AG04450 (cell line): ENCODE data around the gene IQGAP3. TPM values are rescaled to one million over a fixed set of nuclear protein-coding genes. Genes with fewer than 3 reads are reported as not detected.

ENCODE experiments used
- CTCF ChIA-PET: fragments of 300-600, 350-600 bp; formaldehyde crosslinking; extraction: SDS; loops from one replicate; lab custom pipeline; 2022; ENCODE audit warnings: antibody characterized with exemption, inconsistent platforms; lab: Charles Lee
- POLR2A ChIA-PET: fragments of 350-600 bp; formaldehyde crosslinking; extraction: SDS; loops from one replicate; lab custom pipeline; 2021; ENCODE audit warnings: antibody characterized with exemption, inconsistent platforms; lab: Yijun Ruan, JAX
- DNase-seq: peaks from one replicate; pipeline ENCODE4 v3.0.0-alpha.2; 2011; ENCODE audit warnings: low read depth, low spot score
- H3K27ac ChIP-seq: one replicate; pipeline ENCODE4 v1.5.1; 2012; ENCODE audit warnings: low read depth, low read length, control low read depth
- H3K27me3 ChIP-seq: one replicate; pipeline ENCODE4 v1.6.0; 2012; ENCODE audit warnings: low read length; ENCODE audit not compliant: control insufficient read depth, insufficient read depth
- H3K4me3 ChIP-seq: 2 replicates; pipeline ENCODE4 v1.5.1; 2011; ENCODE audit warnings: mild to moderate bottlenecking, low read depth, low read length, control low read depth
- H3K9me3 ChIP-seq: 2 replicates; pipeline ENCODE4 v1.5.1; 2012; ENCODE audit warnings: low read length; ENCODE audit not compliant: control insufficient read depth, insufficient read depth
- CTCF ChIP-seq: IDR thresholded peaks from 2 replicates; pipeline ENCODE4 v1.5.1; 2011; ENCODE audit warnings: low read depth, low read length, control low read depth, inconsistent platforms
- polyA plus RNA-seq: library from polyadenylated mRNA; depleted of rRNA; stranded (reverse); fragments of >200 nt; gene quantifications from 2 replicates; pipeline ENCODE4 v1.2.3, GENCODE V29; 2011

The IQGAP3 gene
- polyA plus RNA-seq, 1 experiment: 6.3 TPM

- no peaks in the 10 kb centered on the region for H3K27me3 ChIP-seq
- CTCF ChIA-PET: interaction anchor here (0.6 to 1.4 kb wide), 2 partner anchors 122 to 132 kb away, joined by 3 to 4 read pairs; no protein-coding TSS in a partner anchor
- peak overlapping the region; percentile 65 for H3K27ac ChIP-seq
- TF ChIP-seq CTCF: no peak
- H3K4me3 ChIP-seq: no peak overlapping the region
- DNase-seq: no peak
- POLR2A ChIA-PET: no interaction called here
- no peaks in the 10 kb centered on the region for H3K9me3 ChIP-seq
Observed at GRCh38 chr1:156508205-156508954, 64.0 kb downstream of the IQGAP3 start.

GRCh38 chr1:156506450-156506849, 65.9 kb downstream of the IQGAP3 start:
- H3K27me3 ChIP-seq: no peaks in the 10 kb centered on the region

GRCh38 chr1:156505679-156506298, 66.6 kb downstream of the IQGAP3 start:
- Histone ChIP-seq H3K9me3 (no peaks in the 10 kb centered on the region; the same call in 1 of the 2 replicates), H3K27ac (peak overlapping the region; percentile 100), H3K27me3 (no peaks in the 10 kb centered on the region), H3K4me3 (no peak overlapping the region)
- CTCF ChIA-PET: interaction anchor here (0.7 kb wide), 1 partner anchor 34 kb away, joined by 7 read pairs; no protein-coding TSS in a partner anchor
- POLR2A ChIA-PET: interaction anchor here (0.6 to 1.9 kb wide), 6 partner anchors 16 to 444 kb away, joined by 3 to 15 read pairs (median 4); partner anchors contain the start of gene NAXE
- TF ChIP-seq CTCF: no peak
- no peak for DNase-seq

More at GRCh38 chr1:156506450-156506849, 65.9 kb downstream of the IQGAP3 start:
- Histone ChIP-seq H3K9me3 (no peaks in the 10 kb centered on the region; the same call in 1 of the 2 replicates), H3K4me3 (no peak overlapping the region), H3K27ac (no peak overlapping the region)
- ChIA-PET CTCF (interaction anchor here (1.4 kb wide), 1 partner anchor 121 kb away, joined by 4 read pairs; no protein-coding TSS in a partner anchor), POLR2A (no interaction called here)
- no peak for TF ChIP-seq CTCF
- no peak for DNase-seq

- peak; percentile 99 for DNase-seq
- H3K27me3 ChIP-seq: no peaks in the 10 kb centered on the region
- H3K27ac ChIP-seq: peak overlapping the region; percentile 100
- ChIA-PET POLR2A (interaction anchor here (0.6 to 1.9 kb wide), 9 partner anchors 9 to 444 kb away, joined by 3 to 15 read pairs (median 5); partner anchors contain the start of gene NAXE), CTCF (interaction anchor here (0.7 to 1.2 kb wide), 4 partner anchors 14 to 156 kb away, joined by 3 to 7 read pairs (median 4); no protein-coding TSS in a partner anchor)
- TF ChIP-seq CTCF: no peak
- no peaks in the 10 kb centered on the region; the same call in 1 of the 2 replicates for H3K9me3 ChIP-seq
- H3K4me3 ChIP-seq: peak overlapping the region; percentile 53
Observed at GRCh38 chr1:156504821-156505678, 67.3 kb downstream of the IQGAP3 start.
